ENCODE measurements around the gene GDAP2.

The GDAP2 gene

GRCh38 chr1:117929343-117930172, at the start of gene GDAP2, which contains the start of gene WDR3:
Gene GDAP2, minus strand, starts transcription at chr1:117929621. Its CDS starts 9,264 bp downstream, at chr1:117920357.
Gene WDR3, plus strand, starts transcription at chr1:117929739. Its CDS starts 3,581 bp downstream, at chr1:117933320.
- Histone ChIP-seq H3K9ac (ENCODE audit: low read length) (peak within 1 kb of the TSS; percentile 71), H3K9me3 (ENCODE audit: low read length) (no peaks in the 10 kb centered on the region), H3K4me1 (ENCODE audit: insufficient read depth, low read length, severe bottlenecking) (peaks cover 50% of the 10 kb centered on the region), H3K4me3 (ENCODE audit: low read depth, low read length, poor library complexity, severe bottlenecking) (peak within 1 kb of the TSS; percentile 77), H3K79me2 (ENCODE audit: insufficient read depth, low read length) (peaks cover 51% of the 10 kb centered on the region), H3F3A (ENCODE audit: insufficient read depth, low read length) (no peaks in the 10 kb centered on the region), H3K36me3 (ENCODE audit: insufficient read depth, low read length) (peaks cover 12% of the 10 kb centered on the region; the same call in 1 of the 2 replicates), H3K27me3 (ENCODE audit: insufficient read depth, low read length) (no peaks in the 10 kb centered on the region), H3K4me2 (ENCODE audit: low read length) (peak within 1 kb of the TSS; percentile 88), H2AFZ (ENCODE audit: low read length) (no peak within 1 kb of the TSS), H4K20me1 (ENCODE audit: insufficient read depth, low read length) (no peaks in the 10 kb centered on the region), H3K9me2 (ENCODE audit: low read depth, low read length) (no peaks in the 10 kb centered on the region), H3K27ac (ENCODE audit: low read depth, low read length, poor library complexity, severe bottlenecking) (peak within 1 kb of the TSS; percentile 16)
- no peak for TF ChIP-seq CTCF (IDR thresholded peaks at IDR 0.05; ENCODE audit: low read length)
- no peak for TF ChIP-seq EZH2 (IDR thresholded peaks at IDR 0.05; ENCODE audit: borderline replicate concordance, low read length)

- H2AFZ ChIP-seq (ENCODE audit: low read length), result no peak overlapping the region
- no peaks in the 10 kb centered on the region for H3K36me3 ChIP-seq (ENCODE audit: insufficient read depth, low read length)
- H3K27me3 ChIP-seq (ENCODE audit: insufficient read depth, low read length), result no peaks in the 10 kb centered on the region
- no peak overlapping the region for H3K4me3 ChIP-seq (ENCODE audit: low read depth, low read length, poor library complexity, severe bottlenecking)
- no peaks in the 10 kb centered on the region for H3F3A ChIP-seq (ENCODE audit: insufficient read depth, low read length)
- H3K9me2 ChIP-seq (ENCODE audit: low read depth, low read length), result no peaks in the 10 kb centered on the region
- H3K4me1 ChIP-seq (ENCODE audit: insufficient read depth, low read length, severe bottlenecking), result no peaks in the 10 kb centered on the region
- H3K4me2 ChIP-seq (ENCODE audit: low read length), result no peak overlapping the region
- TF ChIP-seq CTCF (IDR thresholded peaks at IDR 0.05; ENCODE audit: low read length), result no peak
- no peak for TF ChIP-seq EZH2 (IDR thresholded peaks at IDR 0.05; ENCODE audit: borderline replicate concordance, low read length)
- no peaks in the 10 kb centered on the region for H4K20me1 ChIP-seq (ENCODE audit: insufficient read depth, low read length)
- H3K79me2 ChIP-seq (ENCODE audit: insufficient read depth, low read length), result no peaks in the 10 kb centered on the region
- H3K9me3 ChIP-seq (ENCODE audit: low read length), result no peaks in the 10 kb centered on the region
- H3K27ac ChIP-seq (ENCODE audit: low read depth, low read length, poor library complexity, severe bottlenecking), result no peak overlapping the region
- no peak overlapping the region for H3K9ac ChIP-seq (ENCODE audit: low read length)
Measured at GRCh38 chr1:117976381-117976780, 47.0 kb upstream of the GDAP2 start.

GRCh38 chr1:117971777-117972176, 42.4 kb upstream of the GDAP2 start:
- no peaks in the 10 kb centered on the region for H3K9me3 ChIP-seq (ENCODE audit: low read length)
- H3K36me3 ChIP-seq (ENCODE audit: insufficient read depth, low read length), result no peaks in the 10 kb centered on the region
- H4K20me1 ChIP-seq (ENCODE audit: insufficient read depth, low read length), result no peaks in the 10 kb centered on the region
- peaks cover 9% of the 10 kb centered on the region for H3K4me1 ChIP-seq (ENCODE audit: insufficient read depth, low read length, severe bottlenecking)
- H3K27ac ChIP-seq (ENCODE audit: low read depth, low read length, poor library complexity, severe bottlenecking), result no peak overlapping the region
- no peaks in the 10 kb centered on the region for H3K9me2 ChIP-seq (ENCODE audit: low read depth, low read length)
- H3K4me2 ChIP-seq (ENCODE audit: low read length), result no peak overlapping the region
- no peaks in the 10 kb centered on the region for H3K27me3 ChIP-seq (ENCODE audit: insufficient read depth, low read length)
- no peak overlapping the region for H3K4me3 ChIP-seq (ENCODE audit: low read depth, low read length, poor library complexity, severe bottlenecking)
- H3K9ac ChIP-seq (ENCODE audit: low read length), result no peak overlapping the region
- H2AFZ ChIP-seq (ENCODE audit: low read length), result no peak overlapping the region
- no peaks in the 10 kb centered on the region for H3F3A ChIP-seq (ENCODE audit: insufficient read depth, low read length)
- TF ChIP-seq CTCF (IDR thresholded peaks at IDR 0.05; ENCODE audit: low read length) (no peak), EZH2 (IDR thresholded peaks at IDR 0.05; ENCODE audit: borderline replicate concordance, low read length) (no peak)
- no peaks in the 10 kb centered on the region for H3K79me2 ChIP-seq (ENCODE audit: insufficient read depth, low read length)
